H1 (cell line): ENCODE data around the gene HFE. TPM values are rescaled to one million over a fixed set of nuclear protein-coding genes. Genes with fewer than 3 reads are reported as not detected.

Experiments
- CTCF ChIA-PET: fragments of 300-600 bp; sonication (Branson Sonifier 250); formaldehyde crosslinking; loops from one replicate; lab custom pipeline; 2021; ENCODE audit not compliant: partially characterized antibody; lab: Charles Lee
- POLR2A ChIA-PET: fragments of 300-600 bp; sonication (Branson Sonifier 250); formaldehyde crosslinking; loops from one replicate; lab custom pipeline; 2021; ENCODE audit warnings: inconsistent platforms; ENCODE audit not compliant: partially characterized antibody; lab: Charles Lee
- DNase-seq, 2 experiments: peaks; one replicate each; pipeline versions ENCODE4 v3.0.0 to v3.0.0-alpha.2; 2010 to 2022; ENCODE audit warnings: low spot score in 2 of 2, low read depth in 1 of 2, mixed read lengths in 1 of 2
- FAIRE-seq: peaks from 2 replicates; lab custom pipeline; 2011; peaks lifted over from hg19 to GRCh38; lab: Jason Lieb, UNC
- H2AFZ ChIP-seq: 2 replicates; pipeline ENCODE4 v1.8.1; 2012; ENCODE audit warnings: low read length, inconsistent platforms
- H2AK5ac ChIP-seq: 2 replicates; pipeline ENCODE4 v1.6.1; 2013; ENCODE audit warnings: low read depth, low read length
- H2BK120ac ChIP-seq: replicated peaks from 2 replicates; pipeline ENCODE3; 2013; ENCODE audit warnings: low read depth, low read length, inconsistent platforms
- H2BK12ac ChIP-seq: 2 replicates; pipeline ENCODE4 v1.6.1; 2013; ENCODE audit warnings: low read depth, low read length
- H2BK15ac ChIP-seq: 2 replicates; pipeline ENCODE4 v1.6.1; 2013; ENCODE audit warnings: low read length
- H2BK20ac ChIP-seq: 2 replicates; pipeline ENCODE4 v1.6.1; 2013; ENCODE audit warnings: low read length
- H2BK5ac ChIP-seq: 2 replicates; pipeline ENCODE4 v1.6.1; 2013; ENCODE audit warnings: low read depth, low read length
- H3K14ac ChIP-seq: 2 replicates; pipeline ENCODE4 v1.6.1; 2013; ENCODE audit warnings: inconsistent platforms; ENCODE audit not compliant: insufficient read length
- H3K18ac ChIP-seq: 2 replicates; pipeline ENCODE4 v1.6.1; 2013; ENCODE audit warnings: low read length; ENCODE audit errors: extremely low read depth
- H3K23ac ChIP-seq: 2 replicates; pipeline ENCODE4 v1.6.1; 2013; ENCODE audit warnings: inconsistent platforms; ENCODE audit not compliant: insufficient read length
- H3K23me2 ChIP-seq: 2 replicates; pipeline ENCODE4 v1.6.1; 2013; ENCODE audit warnings: low read depth, low read length
- H3K27ac ChIP-seq: 2 replicates; pipeline ENCODE4 v1.6.1; 2011; ENCODE audit warnings: low read depth, low read length, inconsistent platforms
- H3K27me3 ChIP-seq, 4 experiments: replicated peaks in 1 of 4; 1 replicate in 1 of 4; 2 replicates in 3 of 4; pipeline versions ENCODE4 v1.6.1 to v1.8.1; 2011 to 2013; ENCODE audit warnings: low read length in 3 of 4, mild to moderate bottlenecking in 3 of 4, inconsistent platforms in 2 of 4, mixed read lengths in 2 of 4, moderate library complexity in 1 of 4; ENCODE audit not compliant: control insufficient read depth in 3 of 4, insufficient read depth in 3 of 4; ENCODE audit errors: extremely low read depth in 1 of 4
- H3K36me3 ChIP-seq, 4 experiments: 2 replicates each; pipeline versions ENCODE4 v1.6.1 to v1.8.1; 2011 to 2013; ENCODE audit warnings: mild to moderate bottlenecking in 4 of 4, low read length in 3 of 4, moderate library complexity in 2 of 4, control low read depth in 1 of 4, inconsistent platforms in 1 of 4; ENCODE audit not compliant: insufficient read depth in 4 of 4, control insufficient read depth in 2 of 4
- H3K4ac ChIP-seq: replicated peaks from 2 replicates; pipeline ENCODE3; 2013; ENCODE audit warnings: low read length, low read depth, mixed read lengths, inconsistent platforms; ENCODE audit not compliant: insufficient read length
- H3K4me1 ChIP-seq, 4 experiments: replicated peaks in 1 of 4; 1 replicate in 1 of 4; 2 replicates in 3 of 4; pipeline versions ENCODE4 v1.6.1 to v1.8.1; 2011 to 2013; ENCODE audit warnings: low read length in 3 of 4, inconsistent platforms in 2 of 4, mixed read lengths in 1 of 4; ENCODE audit not compliant: insufficient read depth in 4 of 4, control insufficient read depth in 3 of 4
- H3K4me2 ChIP-seq, 2 experiments: 2 replicates each; pipeline versions ENCODE4 v1.6.1 to v1.8.1; 2011 to 2013; ENCODE audit warnings: low read depth in 2 of 2, low read length in 2 of 2, control low read depth in 1 of 2, inconsistent platforms in 1 of 2, mild to moderate bottlenecking in 1 of 2; ENCODE audit not compliant: insufficient read depth in 1 of 2
- H3K4me3 ChIP-seq, 4 experiments: fragments of 200-600, 300-600 bp in 1 of 4; sonication (generic), shearing (Covaris generic), sonication (Bioruptor Twin) in 1 of 4; 2 replicates each; pipeline versions ENCODE4 v1.5.1 to v1.8.1; 2011 to 2016; ENCODE audit warnings: low read length in 4 of 4, low read depth in 3 of 4, control low read depth in 2 of 4, inconsistent platforms in 2 of 4, mild to moderate bottlenecking in 2 of 4, mixed read lengths in 1 of 4, moderate library complexity in 1 of 4; ENCODE audit not compliant: insufficient read depth in 2 of 4; ENCODE audit errors: extremely low read depth in 1 of 4
- H3K56ac ChIP-seq: replicated peaks from 2 replicates; pipeline ENCODE3; 2013; ENCODE audit warnings: low read depth, mild to moderate bottlenecking, mixed read lengths, low read length, inconsistent platforms; ENCODE audit not compliant: insufficient read length
- H3K79me1 ChIP-seq: 2 replicates; pipeline ENCODE4 v1.6.1; 2013; ENCODE audit warnings: low read depth, low read length, control low read depth
- H3K79me2 ChIP-seq, 2 experiments: 2 replicates each; pipeline versions ENCODE4 v1.6.1 to v1.8.1; 2012 to 2013; ENCODE audit warnings: low read length in 2 of 2, mild to moderate bottlenecking in 2 of 2, inconsistent platforms in 1 of 2; ENCODE audit not compliant: insufficient read depth in 2 of 2, control insufficient read depth in 1 of 2
- H3K9ac ChIP-seq, 4 experiments: replicated peaks in 1 of 4; 1 replicate in 1 of 4; 2 replicates in 3 of 4; pipeline versions ENCODE4 v1.6.1 to v1.8.1; 2011 to 2013; ENCODE audit warnings: low read depth in 3 of 4, low read length in 3 of 4, control low read depth in 2 of 4, mild to moderate bottlenecking in 2 of 4, moderate library complexity in 2 of 4, inconsistent platforms in 1 of 4; ENCODE audit errors: extremely low read depth in 1 of 4
- H3K9me3 ChIP-seq, 2 experiments: 2 replicates each; pipeline versions ENCODE4 v1.6.1 to v1.8.1; 2012 to 2013; ENCODE audit warnings: mild to moderate bottlenecking in 2 of 2, moderate library complexity in 2 of 2, control low read depth in 1 of 2, inconsistent platforms in 1 of 2, low read depth in 1 of 2, low read length in 1 of 2, mixed read lengths in 1 of 2; ENCODE audit not compliant: insufficient read depth in 2 of 2
- H4K20me1 ChIP-seq, 2 experiments: replicated peaks in 1 of 2; 2 replicates each; pipeline versions ENCODE3 to v1.8.1; 2011 to 2013; ENCODE audit warnings: inconsistent platforms in 2 of 2, low read length in 2 of 2, mild to moderate bottlenecking in 1 of 2; ENCODE audit not compliant: insufficient read depth in 2 of 2, control insufficient read depth in 1 of 2
- H4K5ac ChIP-seq: 2 replicates; pipeline ENCODE4 v1.6.1; 2013; ENCODE audit warnings: low read length, low read depth, mixed read lengths, inconsistent platforms; ENCODE audit not compliant: insufficient read length
- H4K8ac ChIP-seq: 2 replicates; pipeline ENCODE4 v1.8.0; 2013; ENCODE audit warnings: mild to moderate bottlenecking, moderate library complexity, low read length, inconsistent platforms; ENCODE audit not compliant: insufficient read depth; ENCODE audit errors: extremely low read depth
- H4K91ac ChIP-seq: replicated peaks from 2 replicates; pipeline ENCODE3; 2013; ENCODE audit warnings: low read length, mixed read lengths, inconsistent platforms; ENCODE audit not compliant: insufficient read length
- CBX8 ChIP-seq: fragments of 300-800, 300-1000 bp; sonication (generic); IDR thresholded peaks from 2 replicates; pipeline ENCODE4 v1.7.1; 2016; ENCODE audit warnings: low read depth, low read length, borderline replicate concordance
- CEBPB ChIP-seq: IDR thresholded peaks from 2 replicates; pipeline ENCODE4 v1.6.1; 2012; ENCODE audit warnings: low read depth, low read length
- CREB1 ChIP-seq: IDR thresholded peaks from 2 replicates; pipeline ENCODE4 v1.6.1; 2012; ENCODE audit warnings: inconsistent platforms
- HDAC2 ChIP-seq, 2 experiments: fragments of 300-600 bp in 1 of 2; sonication (generic) in 1 of 2; IDR thresholded peaks; 2 replicates each; pipeline ENCODE4 v1.6.1; 2011 to 2012; ENCODE audit warnings: low read depth in 2 of 2, low read length in 2 of 2, mild to moderate bottlenecking in 2 of 2, moderate library complexity in 2 of 2, borderline replicate concordance in 1 of 2, inconsistent platforms in 1 of 2
- HDAC6 ChIP-seq: IDR thresholded peaks from one replicate; pipeline ENCODE4 v1.7.1; 2012; ENCODE audit warnings: low read depth, mild to moderate bottlenecking, inconsistent platforms, low read length, moderate library complexity
- JUN ChIP-seq: IDR thresholded peaks from 2 replicates; pipeline ENCODE4 v1.6.1; 2011; ENCODE audit warnings: low read depth, mild to moderate bottlenecking, improper control_type of control experiment, low read length
- POLR2AphosphoS5 ChIP-seq: IDR thresholded peaks from 2 replicates; pipeline ENCODE4 v1.6.1; 2011; ENCODE audit warnings: low read depth, low read length
- RFX5 ChIP-seq: IDR thresholded peaks from 2 replicates; pipeline ENCODE4 v1.6.1; 2011; ENCODE audit warnings: low read depth, low read length, improper control_type of control experiment, borderline replicate concordance
- SP2 ChIP-seq: IDR thresholded peaks from 2 replicates; pipeline ENCODE4 v1.6.1; 2012; ENCODE audit warnings: mild to moderate bottlenecking, low read length, inconsistent platforms
- TAF1 ChIP-seq: IDR thresholded peaks from 2 replicates; pipeline ENCODE4 v1.6.1; 2011; ENCODE audit warnings: mild to moderate bottlenecking, low read depth, low read length
- TBP ChIP-seq: IDR thresholded peaks from 2 replicates; pipeline ENCODE4 v1.6.1; 2011; ENCODE audit warnings: low read depth, low read length, improper control_type of control experiment
- TCF12 ChIP-seq: IDR thresholded peaks from 2 replicates; pipeline ENCODE4 v1.6.1; 2011; ENCODE audit warnings: low read depth, mild to moderate bottlenecking, low read length
- USF2 ChIP-seq: IDR thresholded peaks from 2 replicates; pipeline ENCODE4 v1.6.1; 2011; ENCODE audit warnings: low read length, improper control_type of control experiment
- WGBS, 2 experiments: shearing (Covaris generic) in 1 of 2; methylation state at CpG; one replicate each; pipeline versions ENCODE4 v1.1.6 to v1.1.7; 2013 to 2015; ENCODE audit warnings: low lambda C conversion rate in 2 of 2, mixed read lengths in 2 of 2, inconsistent platforms in 1 of 2, low coverage in 1 of 2, missing lambda C conversion rate in 1 of 2; ENCODE audit not compliant: insufficient replicate concordance in 2 of 2, insufficient coverage in 1 of 2, insufficient read length in 1 of 2; ENCODE audit errors: extremely low coverage in 1 of 2, missing lambda C conversion rate in 1 of 2; 5-methylcytosine and 5-hydroxymethylcytosine counted together
- polyA plus RNA-seq, 7 experiments: library from polyadenylated mRNA; depleted of rRNA in 3 of 7; stranded (reverse) in 5 of 7; unstranded in 2 of 7; fragments of >200 nt in 5 of 7; fragments of 200-250 nt in 2 of 7; gene quantifications; 1 replicate in 5 of 7; 2 replicates in 1 of 7; 4 replicates in 1 of 7; pipeline versions ENCODE4 v1.2.1 to v1.2.3, GENCODE V29; 2011 to 2013; ENCODE audit warnings: missing spikeins in 2 of 7, mixed read lengths in 2 of 7
- total RNA-seq: library from RNA; stranded (reverse); fragmentation: NEBNext Ultra II Directional; extraction: Animal tissue kit (Norgen Biotek cat#: 25700); gene quantifications from 2 replicates; pipeline ENCODE4 v1.2.1, GENCODE V29; 2021

HFE gene
- total and polyA plus RNA-seq, 2 of the 8 experiments (the other 6 are each of a cell fraction or from before 2014, with no cell fraction given): 1.6 to 2.0 TPM

DNA sequence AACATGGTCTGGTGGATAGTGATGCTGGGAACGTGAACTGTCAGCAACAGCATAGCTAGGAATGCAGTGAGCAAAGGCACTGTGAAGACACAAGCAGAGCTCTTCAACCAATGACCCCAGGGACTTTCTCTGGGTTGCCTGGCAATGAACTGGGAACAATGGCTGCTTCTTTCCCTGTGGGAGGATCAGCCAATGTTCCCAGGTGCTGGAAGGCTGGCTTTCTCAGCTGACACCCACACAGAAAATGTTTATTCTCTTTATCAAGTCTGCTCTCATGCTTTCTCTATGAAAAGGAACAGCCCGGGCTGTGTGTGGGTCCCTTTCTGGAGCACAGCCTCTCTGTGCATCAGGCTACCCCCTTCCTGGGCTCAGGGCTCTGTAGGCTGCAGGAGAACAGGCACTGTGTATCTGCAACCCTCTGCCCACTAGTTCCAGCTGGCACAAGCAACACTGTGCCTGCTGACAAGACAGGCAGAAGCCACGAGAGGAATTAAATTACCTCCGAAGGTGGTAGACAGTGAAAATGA lies 54.2 kb downstream of the HFE start:
- Histone ChIP-seq H4K5ac (no peak overlapping the region), H4K8ac (no peak overlapping the region), H3K4ac (no peak overlapping the region), H4K20me1 (no peaks in the 10 kb centered on the region), H3K36me3 (0 out of 8 replicates have a peak, but pooled peaks cover 0 to 3% (median 0%) of the 10 kb centered on the region in 4 experiments), H3K4me2 (no peak overlapping the region), H3K9ac (no peak overlapping the region), H4K91ac (no peak overlapping the region), H2AFZ (no peak overlapping the region), H2BK15ac (no peak overlapping the region), H3K79me2 (no peaks in the 10 kb centered on the region), H3K14ac (no peak overlapping the region), H3K56ac (no peak overlapping the region), H3K79me1 (no peaks in the 10 kb centered on the region), H2BK20ac (no peak overlapping the region), H3K27me3 (no peaks in the 10 kb centered on the region), H3K18ac (no peak overlapping the region), H2BK120ac (no peak overlapping the region), H3K4me3 (no peak overlapping the region), H3K27ac (no peak overlapping the region), H2BK12ac (no peak overlapping the region; the same call in 1 of the 2 replicates), H3K23me2 (no peaks in the 10 kb centered on the region), H2BK5ac (no peak overlapping the region), H2AK5ac (no peak overlapping the region), H3K23ac (no peak overlapping the region), H3K4me1 (no peaks in the 10 kb centered on the region), H3K9me3 (no peaks in the 10 kb centered on the region)
- 97% methylated on average over 4 of the region's 4 CpGs; no CpG with 5 or more reads in 1 of the 2 experiments for WGBS, 2 experiments
- ChIA-PET POLR2A (interaction anchor here (0.5 to 8.6 kb wide), 13 partner anchors 8 to 970 kb away, joined by 3 to 124 read pairs (median 6); a partner anchor contains a TSS), CTCF (interaction anchor here (1.4 kb wide), 1 partner anchor 17 kb away, joined by 3 read pairs; a partner anchor contains a TSS)
- no peak for DNase-seq
- TF ChIP-seq CBX8: no peak
- no peak for TF ChIP-seq TAF1
- no peak for TF ChIP-seq SP2
- no peak for TF ChIP-seq TBP
- TF ChIP-seq TCF12: no peak
- no peak for TF ChIP-seq HDAC6
- no peak for TF ChIP-seq CEBPB
- TF ChIP-seq CREB1: no peak
- TF ChIP-seq HDAC2 (IDR thresholded peaks at IDR 0.05; ENCODE audit: borderline replicate concordance in 1 of 2, low read depth in 2 of 2, low read length in 2 of 2): no peak
- no peak for TF ChIP-seq USF2
- no peak for TF ChIP-seq POLR2AphosphoS5
- no peak for TF ChIP-seq JUN
- no peak for TF ChIP-seq RFX5
- FAIRE-seq: no peak
